GM18502 (cell line): Measurements from ENCODE around the gene TMEM108.

Experiments used
- ATAC-seq: cut with Tn5 transposase; IDR thresholded peaks from one replicate; pipeline ENCODE4 v1.9.1; 2021; ENCODE audit warnings: mild to moderate bottlenecking; ENCODE audit not compliant: unreplicated experiment, poor library complexity

The TMEM108 gene

GRCh38 chr3:133159498-133160475 is 121.6 kb downstream of the TMEM108 start:
- no peak for ATAC-seq

- no peak for ATAC-seq
These were observed 123.5 kb downstream of the TMEM108 start for GRCh38 chr3:133161656-133162055.

- no peak for ATAC-seq
These were observed 124.1 kb downstream of the TMEM108 start for GRCh38 chr3:133162265-133162664.

- ATAC-seq: no peak
These were observed 124.6 kb downstream of the TMEM108 start for GRCh38 chr3:133162670-133163305.

- ATAC-seq: no peak
These were observed 129.3 kb downstream of the TMEM108 start for GRCh38 chr3:133167340-133168024.

GRCh38 chr3:133168025-133168401 is 129.8 kb downstream of the TMEM108 start:
- ATAC-seq: no peak

GRCh38 chr3:133169331-133170068 is 131.3 kb downstream of the TMEM108 start:
- ATAC-seq: no peak

- ATAC-seq: no peak
These were observed 133.6 kb downstream of the TMEM108 start for GRCh38 chr3:133171831-133172230.

- ATAC-seq: no peak
These were observed 143.4 kb downstream of the TMEM108 start for GRCh38 chr3:133181392-133182150.

GRCh38 chr3:133187870-133188379 is 149.7 kb downstream of the TMEM108 start:
- no peak for ATAC-seq

- no peak for ATAC-seq
These were observed 150.8 kb downstream of the TMEM108 start for GRCh38 chr3:133188996-133189395.

GRCh38 chr3:133189893-133190292 is 151.7 kb downstream of the TMEM108 start:
- ATAC-seq: no peak

- no peak for ATAC-seq
These were observed 153.6 kb downstream of the TMEM108 start for GRCh38 chr3:133191818-133192217.

GRCh38 chr3:133192363-133192945 is 154.3 kb downstream of the TMEM108 start:
- ATAC-seq: no peak

- ATAC-seq: no peak
These were observed 154.8 kb downstream of the TMEM108 start for GRCh38 chr3:133192967-133193366.

- no peak for ATAC-seq
These were observed 158.3 kb downstream of the TMEM108 start for GRCh38 chr3:133196527-133196926.

- ATAC-seq: no peak
These were observed 159.4 kb downstream of the TMEM108 start for GRCh38 chr3:133197619-133198018.

- no peak for ATAC-seq
These were observed 168.7 kb downstream of the TMEM108 start for GRCh38 chr3:133206921-133207320.

- ATAC-seq: no peak
These were observed 170.0 kb downstream of the TMEM108 start for GRCh38 chr3:133208184-133208583.
